Spleen (tissue), 7 donors: ENCODE data around the gene VPS35L.

Experiments
- CTCF ChIP-seq, 11 experiments: fragments of 200-600 bp in 7 of 11; fragments of 450-650 bp in 4 of 11; sonication (generic) in 4 of 11; IDR thresholded peaks in 8 of 11; conservative IDR thresholded peaks in 3 of 11; 1 replicate in 7 of 11; 2 replicates in 4 of 11; pipeline versions ENCODE4 v1.4.0 to v1.8.0; 2016 to 2021; ENCODE audit warnings: antibody characterized with exemption in 11 of 11, inconsistent platforms in 4 of 11, mild to moderate bottlenecking in 1 of 11
- POLR2AphosphoS5 ChIP-seq, 3 donors: sonication (generic); formaldehyde crosslinking; IDR thresholded peaks; one replicate each; pipeline ENCODE4 v1.5.1; 2017; ENCODE audit warnings: antibody characterized with exemption in 3 of 3
- donor health status: DM: no; HTN: no; CAD: no; lungs with moderate emphysema.
- donor health status: DM: no; HTN: no; CAD: no.
- donor health status: DM: no; HTN: no; CAD: no.

- no peak for TF ChIP-seq CTCF (IDR thresholded peaks at IDR 0.05 in 8 of 11, conservative IDR thresholded peaks at IDR 0.05 in 3 of 11)
- no peak for TF ChIP-seq POLR2AphosphoS5 (IDR thresholded peaks at IDR 0.05)
Measured at GRCh38 chr16:19715566-19715965, 160.1 kb downstream of the VPS35L start.
